ENCODE measurements around the gene RFC1. TPM values are rescaled to one million over a fixed set of nuclear protein-coding genes. Genes with fewer than 3 reads are reported as not detected.

RFC1 gene
- polyA plus RNA-seq, 1 of the 3 experiments (the other 2 are of a cell fraction), result 14.9 TPM

- Histone ChIP-seq H3K4me1 (ENCODE audit: control insufficient read depth in 1 of 2, insufficient read depth in 2 of 2, low read depth in 1 of 2, low read length in 1 of 2) (no peaks in the 10 kb centered on the region), H3K9ac (no peak overlapping the region), H3K9me3 (no peaks in the 10 kb centered on the region), H3K79me2 (ENCODE audit: insufficient read depth) (peaks cover 23% of the 10 kb centered on the region), H2AFZ (ENCODE audit: low read depth) (no peak overlapping the region), H3K27me3 (ENCODE audit: insufficient read depth) (no peaks in the 10 kb centered on the region), H3K4me2 (no peak overlapping the region), H3K9me2 (0 out of 2 replicates have a peak, but pooled peaks cover 3% of the 10 kb centered on the region), H3K27ac (ENCODE audit: low read depth in 2 of 2, low read length in 1 of 2) (no peak overlapping the region), H3K4me3 (ENCODE audit: low read depth in 2 of 2, low read length in 1 of 2) (no peak overlapping the region), H4K20me1 (ENCODE audit: insufficient read depth) (no peaks in the 10 kb centered on the region), H3K36me3 (replicated peaks in 1 of 2; ENCODE audit: control insufficient read depth in 1 of 2, insufficient read depth in 2 of 2, low read length in 1 of 2) (peaks cover 14 to 42% of the 10 kb centered on the region in 2 experiments), H3F3A (replicated peaks; ENCODE audit: insufficient read depth) (peaks cover 17% of the 10 kb centered on the region)
- CTCF ChIA-PET, result no interaction called here
- no peak for DNase-seq
- POLR2A ChIA-PET, result no interaction called here
- TF ChIP-seq ELF1 (IDR thresholded peaks at IDR 0.05) (no peak), MEF2A (IDR thresholded peaks at IDR 0.05; ENCODE audit: borderline replicate concordance, low read depth) (no peak), NRF1 (IDR thresholded peaks at IDR 0.05; ENCODE audit: low read depth, low read length) (no peak), SMC3 (IDR thresholded peaks at IDR 0.05; ENCODE audit: low read depth, low read length) (no peak), IRF3 (IDR thresholded peaks at IDR 0.05; ENCODE audit: low read depth, low read length) (no peak), TEAD4 (IDR thresholded peaks at IDR 0.05; ENCODE audit: borderline replicate concordance, insufficient read depth) (no peak), EP300 (IDR thresholded peaks at IDR 0.05; ENCODE audit: borderline replicate concordance in 1 of 2, low read depth in 1 of 2, low read length in 1 of 2) (no peak), RAD21 (IDR thresholded peaks at IDR 0.05; ENCODE audit: low read length) (no peak), USF2 (IDR thresholded peaks at IDR 0.05; ENCODE audit: borderline replicate concordance, low read depth, low read length) (no peak), SIN3A (IDR thresholded peaks at IDR 0.05; ENCODE audit: borderline replicate concordance, low read depth, low read length) (no peak), RCOR1 (IDR thresholded peaks at IDR 0.05; ENCODE audit: low read length) (no peak), GABPA (IDR thresholded peaks at IDR 0.05; ENCODE audit: low read depth) (no peak), FOXJ3 (CRISPR knock-in tag; IDR thresholded peaks at IDR 0.05) (no peak), FOSL2 (IDR thresholded peaks at IDR 0.05; ENCODE audit: borderline replicate concordance, low read depth) (no peak), TAF1 (IDR thresholded peaks at IDR 0.05; ENCODE audit: borderline replicate concordance, low read depth, low read length) (no peak), JUND (IDR thresholded peaks at IDR 0.05) (no peak), REST (IDR thresholded peaks at IDR 0.05; ENCODE audit: low read depth, low read length) (no peak)
- whole genome bisulfite sequencing (ENCODE audit: low lambda C conversion rate), result 84% methylated on average over 4 of the region's 4 CpGs
Observed at GRCh38 chr4:39324897-39325613, 41.1 kb downstream of the RFC1 start.
